Left renal cortex interstitium (tissue), 4 donors: ENCODE results near the gene MYH7. TPM values are rescaled to one million over a fixed set of nuclear protein-coding genes. Genes with fewer than 3 reads are reported as not detected.
A peak's percentile ranks its signal among the peaks of the same experiment; 100 is the strongest.

Source experiments
- DNase-seq, 4 donors: peaks; one replicate each; pipeline ENCODE4 v3.0.0-alpha.2; 2013; ENCODE audit warnings: low read depth in 4 of 4, low spot score in 2 of 4, missing footprints in 1 of 4
- polyA plus RNA-seq, 4 donors: library from polyadenylated mRNA; unstranded; fragments of 120-200 nt; gene quantifications; one replicate each; pipeline ENCODE4 v1.2.1, GENCODE V29; 2013; ENCODE audit not compliant: insufficient read length in 4 of 4

Gene MYH7
- polyA plus RNA-seq, 4 donors = 0.21 to 0.43 (median 0.33) TPM

- DNase-seq = no peak
These were observed 58.8 kb downstream of the MYH7 start, which contains the start of gene CMTM5 for GRCh38 chr14:23376482-23377197. TSS of gene CMTM5 (plus strand) at chr14:23377046. CDS start at chr14:23377252, 206 bp downstream.

GRCh38 chr14:23375527-23376251 lies 59.8 kb downstream of the MYH7 start:
- no peak for DNase-seq

DNA sequence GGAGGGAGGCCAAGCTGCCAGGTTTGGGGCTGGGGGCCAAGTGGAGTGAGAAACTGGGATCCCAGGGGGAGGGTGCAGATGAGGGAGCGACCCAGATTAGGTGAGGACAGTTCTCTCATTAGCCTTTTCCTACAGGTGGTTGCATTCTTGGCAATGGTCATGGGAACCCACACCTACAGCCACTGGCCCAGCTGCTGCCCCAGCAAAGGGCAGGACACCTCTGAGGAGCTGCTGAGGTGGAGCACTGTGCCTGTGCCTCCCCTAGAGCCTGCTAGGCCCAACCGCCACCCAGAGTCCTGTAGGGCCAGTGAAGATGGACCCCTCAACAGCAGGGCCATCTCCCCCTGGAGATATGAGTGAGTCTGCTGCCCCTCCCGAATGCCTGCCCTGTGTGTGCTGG lies 62.4 kb downstream of the MYH7 start:
- DNase-seq = no peak

GRCh38 chr14:23372509-23372908 lies 63.0 kb downstream of the MYH7 start, which contains the start of gene IL25:
TSS of gene IL25 (plus strand) at chr14:23372809.
- no peak for DNase-seq

- DNase-seq = no peak
These were observed 63.6 kb downstream of the MYH7 start for GRCh38 chr14:23371865-23372264.

- DNase-seq = no peak
These were observed 65.2 kb downstream of the MYH7 start for GRCh38 chr14:23370221-23370620.

GRCh38 chr14:23366426-23366921 lies 69.0 kb downstream of the MYH7 start:
- DNase-seq = peak; percentile 69 to 80 (median 74)

DNA sequence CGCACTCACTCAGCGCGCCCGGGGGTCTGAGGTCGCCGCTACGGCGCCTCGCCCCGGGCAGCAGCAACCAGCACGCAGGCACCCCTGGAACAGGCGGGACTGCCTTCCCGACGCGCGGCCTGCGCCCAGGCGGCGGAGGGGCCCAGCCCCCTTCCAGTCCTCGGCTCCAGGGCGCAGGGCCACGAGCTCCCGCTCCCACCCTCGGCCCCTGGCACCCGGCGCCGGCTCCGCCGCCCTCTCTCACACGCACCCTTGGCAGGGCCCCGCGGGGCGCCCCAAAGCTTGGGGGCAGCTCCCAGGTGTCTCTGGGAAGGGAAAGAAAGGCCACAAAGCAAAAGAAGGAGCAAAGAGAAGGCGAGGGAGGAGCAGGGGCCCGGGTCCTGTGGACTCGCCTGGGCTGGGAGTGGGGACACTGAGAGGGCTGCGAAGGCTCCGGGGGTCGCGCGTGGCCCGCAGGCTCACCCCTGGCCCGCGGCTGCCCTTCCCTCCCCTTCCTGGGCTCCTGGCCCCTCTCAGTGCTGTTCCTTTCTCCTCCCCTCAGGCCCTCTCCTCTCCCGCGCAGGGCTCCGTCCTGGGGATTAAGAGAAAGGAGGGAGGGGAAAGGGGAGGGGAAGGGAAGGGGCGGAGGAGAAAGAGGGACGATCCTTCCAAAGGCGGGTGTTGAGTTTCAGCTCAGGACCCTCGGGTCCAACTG lies 69.6 kb downstream of the MYH7 start:
- DNase-seq = peak; percentile 79 to 93 (median 87)

DNA sequence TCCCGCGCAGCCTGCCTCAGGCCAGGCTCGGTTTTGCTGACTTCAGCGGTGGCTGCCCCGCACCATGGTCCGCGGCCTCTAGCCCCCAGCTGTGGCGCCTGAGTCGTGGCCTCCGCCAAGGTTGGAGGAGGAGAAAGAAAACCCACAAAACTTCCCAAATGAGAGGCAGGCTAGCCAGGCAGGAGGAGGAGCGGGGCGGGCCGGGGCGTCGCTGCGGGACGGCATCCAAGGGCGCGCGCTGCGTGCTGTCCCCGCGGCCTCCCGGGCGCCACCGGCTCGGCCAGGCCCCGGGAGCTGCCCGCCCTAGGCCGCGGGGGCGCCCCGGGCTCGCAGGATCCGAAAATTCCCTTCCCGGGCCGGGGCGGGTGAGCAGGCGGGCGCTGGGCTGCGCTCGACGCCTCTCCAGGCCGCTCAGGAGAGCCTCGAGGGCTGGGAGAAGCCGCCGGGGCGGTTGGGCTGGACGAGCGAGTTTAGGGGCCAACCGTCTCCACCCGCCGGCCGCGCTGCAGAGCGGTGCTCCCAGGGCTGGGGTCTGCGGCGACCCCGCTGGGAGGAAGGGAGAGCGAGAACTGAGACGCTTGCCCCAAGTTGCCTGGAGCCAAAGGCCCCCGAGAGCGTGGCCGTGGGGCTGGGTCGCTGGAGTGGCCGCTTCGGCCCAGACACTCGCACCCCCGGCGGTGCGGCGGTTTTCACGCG lies 70.3 kb downstream of the MYH7 start, which contains the start of gene EFS:
EFS (minus strand) TSS at position 137 of the 696 bp plus-strand sequence. CDS start 147 bp downstream, outside the sequence.
- DNase-seq = peak in 2 of 4 donors; percentile 32 to 37

GRCh38 chr14:23364164-23365035 lies 71.1 kb downstream of the MYH7 start:
- peak in 3 of 4 donors; percentile 16 to 34 (median 19) for DNase-seq

Other genes with a start within 250 kb of the MYH7 start
- 1 to 10 TPM in 3 of 4 donors, under 1 TPM in 1; 0.82 to 2.4 (median 1.9) TPM for gene RNF212B, start 197.7 kb downstream of the MYH7 start, polyA plus RNA-seq
- gene HOMEZ, start 149.5 kb downstream of the MYH7 start, polyA plus RNA-seq = 10 to 100 TPM; 22.6 to 28.8 (median 27.5) TPM
- gene PPP1R3E, start 132.8 kb downstream of the MYH7 start, polyA plus RNA-seq = 10 to 100 TPM; 15.6 to 42.2 (median 27.9) TPM
- gene BCL2L2, start 128.8 kb downstream of the MYH7 start, polyA plus RNA-seq = 10 to 100 TPM; 35.8 to 49.4 (median 42.8) TPM
- 100 to 1,000 TPM; 213 to 335 (median 293) TPM for gene PABPN1, start 114.2 kb downstream of the MYH7 start, polyA plus RNA-seq
- gene SLC22A17, start 82.8 kb downstream of the MYH7 start, polyA plus RNA-seq = 10 to 100 TPM; 50.8 to 79.6 (median 69.3) TPM
- 10 to 100 TPM; 30.5 to 56.8 (median 48.6) TPM for gene EFS, start 70.5 kb downstream of the MYH7 start, polyA plus RNA-seq
- not detected for gene IL25, start 62.9 kb downstream of the MYH7 start, polyA plus RNA-seq
- gene CMTM5, start 58.6 kb downstream of the MYH7 start, polyA plus RNA-seq = 1 to 10 TPM; 1.5 to 3.2 (median 2.7) TPM
- under 1 TPM; 0.21 to 0.35 (median 0.24) TPM for gene MYH6, start 27.4 kb downstream of the MYH7 start, polyA plus RNA-seq
- 10 to 100 TPM; 61.7 to 74.2 (median 64.5) TPM for gene NGDN, start 34.0 kb upstream of the MYH7 start, polyA plus RNA-seq
- gene ZFHX2, start 116.1 kb upstream of the MYH7 start, polyA plus RNA-seq = 10 to 100 TPM in 1 of 4 donors, 1 to 10 TPM in 3; 5.3 to 12.2 (median 8.3) TPM
- gene THTPA, start 120.6 kb upstream of the MYH7 start, polyA plus RNA-seq = 10 to 100 TPM; 17.4 to 21.4 (median 19.0) TPM
- 100 to 1,000 TPM in 2 of 4 donors, 10 to 100 TPM in 2; 56.1 to 130 (median 87.6) TPM for gene AP1G2, start 132.1 kb upstream of the MYH7 start, polyA plus RNA-seq
- gene JPH4, start 143.1 kb upstream of the MYH7 start, polyA plus RNA-seq = 10 to 100 TPM; 10.5 to 14.7 (median 10.9) TPM
- 10 to 100 TPM; 29.0 to 66.8 (median 52.0) TPM for gene DHRS2, start 200.7 kb upstream of the MYH7 start, polyA plus RNA-seq